Mucosa of descending colon (tissue), 3 donors: ENCODE measurements around the gene NAA80. TPM values are rescaled to one million over a fixed set of nuclear protein-coding genes. Genes with fewer than 3 reads are reported as not detected.

Experiments used
- ATAC-seq: fragments of 200-7000 bp; cut with Tn5 transposase; one replicate; pipeline ENCODE4 v1.9.1; 2020; ENCODE audit warnings: mild to moderate bottlenecking, moderate library complexity
- DNase-seq, 3 donors: peaks; one replicate each; pipeline ENCODE4 v3.0.0-alpha.2; 2020
- H3K36me3 ChIP-seq: fragments of 200-600 bp; one replicate; pipeline ENCODE4 v1.8.0; 2021; ENCODE audit warnings: low read depth, mild to moderate bottlenecking
- H3K4me1 ChIP-seq: fragments of 200-600 bp; one replicate; pipeline ENCODE4 v1.8.0; 2021; ENCODE audit warnings: low read depth, mild to moderate bottlenecking
- H3K4me3 ChIP-seq: fragments of 200-600 bp; one replicate; pipeline ENCODE4 v1.8.0; 2021; ENCODE audit warnings: mild to moderate bottlenecking
- H3K9me3 ChIP-seq: fragments of 200-600 bp; one replicate; pipeline ENCODE4 v1.8.0; 2021; ENCODE audit warnings: mild to moderate bottlenecking
- intact Hi-C, 2 donors: fragments of 100-400 bp; cut with DNase I in 1 of 2; cut with micrococcal nuclease in 1 of 2; formaldehyde crosslinking; loops; one replicate each; pipeline versions ENCODE4 v1.11.0 to v1.11.1; 2022; cut with DNase I, micrococcal nuclease
- total RNA-seq, 3 donors: library from RNA; stranded (reverse); fragmentation: NEBNext Ultra II Directional in 2 of 3; extraction: Animal tissue kit (Norgen Biotek cat#: 25700) in 2 of 3; gene quantifications; one replicate each; pipeline versions ENCODE4 v1.2.1 to v1.2.4, GENCODE V29; 2021 to 2023
- TF ChIP-seq, protein P1 (sequence below): fragments of 200-600 bp; IDR thresholded peaks from one replicate; pipeline ENCODE4 v1.8.0; 2022; ENCODE audit warnings: antibody characterized with exemption, mild to moderate bottlenecking
- donor health status: DM: no; HTN: no; CAD: no; lungs with moderate emphysema.
- donor health status: DM: no; HTN: no; CAD: no.
- donor health status: DM: no; HTN: yes; CAD: no.

NAA80 gene
- total RNA-seq, 3 donors from 2014 or later: 7.0 to 10.1 (median 8.4) TPM

DNA sequence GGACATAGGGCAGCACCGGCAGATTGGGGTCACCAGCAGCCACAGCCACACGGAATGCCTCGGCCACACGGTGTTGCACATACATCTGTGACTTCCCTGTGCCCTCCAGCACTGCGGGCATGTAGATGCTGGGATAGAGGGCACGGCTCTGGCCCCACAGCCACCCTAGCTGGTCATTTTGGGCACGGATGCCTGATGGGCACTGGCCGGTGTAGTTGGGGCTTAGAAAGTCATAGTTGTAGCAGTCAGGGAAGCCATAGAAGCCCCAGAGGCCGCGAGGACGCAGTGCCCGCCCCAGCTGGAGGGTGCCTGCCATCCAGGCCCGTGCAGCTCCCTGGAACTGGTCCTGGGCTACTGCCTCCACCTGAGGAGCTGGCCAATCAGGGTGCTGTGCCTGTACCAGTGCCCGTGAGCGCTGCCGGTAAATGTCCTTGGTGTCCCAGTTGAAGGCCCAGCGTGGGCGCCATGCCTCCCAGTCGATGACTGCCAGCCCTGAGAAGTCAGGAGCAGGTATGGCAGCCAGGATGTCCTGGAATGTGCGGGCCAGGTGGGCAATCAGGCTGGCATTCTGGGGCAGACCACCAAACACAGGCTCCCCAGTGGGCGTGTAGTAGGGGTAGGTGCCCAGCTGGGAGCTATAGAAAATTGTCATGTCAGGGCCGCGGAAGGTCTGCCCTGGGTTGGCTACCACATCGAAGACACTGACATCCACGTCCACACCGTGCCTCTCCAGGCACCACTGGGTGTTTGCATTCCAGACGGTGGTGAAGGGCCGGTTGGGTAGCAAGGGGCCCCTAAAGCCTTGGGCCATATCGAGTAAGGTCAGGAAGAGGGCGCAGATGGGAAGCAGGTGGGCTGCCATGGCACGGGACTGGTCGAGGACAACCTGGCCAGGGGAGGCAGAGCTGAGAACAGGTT lies 3.1 kb upstream of the NAA80 start:
- ATAC-seq: no peak
- TF ChIP-seq, protein P1, sequence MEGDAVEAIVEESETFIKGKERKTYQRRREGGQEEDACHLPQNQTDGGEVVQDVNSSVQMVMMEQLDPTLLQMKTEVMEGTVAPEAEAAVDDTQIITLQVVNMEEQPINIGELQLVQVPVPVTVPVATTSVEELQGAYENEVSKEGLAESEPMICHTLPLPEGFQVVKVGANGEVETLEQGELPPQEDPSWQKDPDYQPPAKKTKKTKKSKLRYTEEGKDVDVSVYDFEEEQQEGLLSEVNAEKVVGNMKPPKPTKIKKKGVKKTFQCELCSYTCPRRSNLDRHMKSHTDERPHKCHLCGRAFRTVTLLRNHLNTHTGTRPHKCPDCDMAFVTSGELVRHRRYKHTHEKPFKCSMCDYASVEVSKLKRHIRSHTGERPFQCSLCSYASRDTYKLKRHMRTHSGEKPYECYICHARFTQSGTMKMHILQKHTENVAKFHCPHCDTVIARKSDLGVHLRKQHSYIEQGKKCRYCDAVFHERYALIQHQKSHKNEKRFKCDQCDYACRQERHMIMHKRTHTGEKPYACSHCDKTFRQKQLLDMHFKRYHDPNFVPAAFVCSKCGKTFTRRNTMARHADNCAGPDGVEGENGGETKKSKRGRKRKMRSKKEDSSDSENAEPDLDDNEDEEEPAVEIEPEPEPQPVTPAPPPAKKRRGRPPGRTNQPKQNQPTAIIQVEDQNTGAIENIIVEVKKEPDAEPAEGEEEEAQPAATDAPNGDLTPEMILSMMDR: no peak
- Histone ChIP-seq H3K36me3 (peaks cover 6% of the 10 kb centered on the region), H3K4me3 (no peak overlapping the region), H3K9me3 (peaks cover 4% of the 10 kb centered on the region), H3K4me1 (peaks cover 14% of the 10 kb centered on the region)
- peak in 2 of 3 donors; percentile 41 to 57 for DNase-seq
- intact Hi-C loops: no loop called here

DNA sequence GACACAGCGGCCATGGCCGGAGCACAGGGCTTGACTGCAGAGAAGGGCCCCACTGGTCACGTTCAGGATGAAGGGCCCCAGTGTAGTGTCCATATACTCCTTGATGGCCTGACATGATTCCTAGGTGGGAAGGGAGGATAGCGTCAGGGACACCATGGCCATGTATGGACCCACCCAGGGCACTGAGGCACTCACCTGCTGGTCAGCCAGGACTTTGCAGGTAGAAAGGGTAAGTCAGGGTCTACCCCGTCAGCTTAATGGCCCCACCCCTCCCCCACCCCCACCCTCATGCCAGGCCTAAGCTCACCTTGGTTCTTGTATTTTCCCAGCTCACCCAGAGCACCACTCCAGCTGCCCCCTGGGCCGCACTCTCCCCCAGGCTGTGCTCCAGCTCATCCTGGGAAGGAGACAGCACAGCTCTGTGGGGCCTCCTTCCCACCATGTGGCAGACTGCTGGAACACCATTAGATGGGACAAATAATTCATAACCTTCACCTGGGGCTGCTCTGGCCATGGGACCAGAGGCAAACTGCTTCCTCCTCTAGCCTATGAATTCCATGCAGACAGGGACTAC lies 1.6 kb upstream of the NAA80 start:
- H3K4me3 ChIP-seq: no peak overlapping the region
- TF ChIP-seq, protein P1: no peak
- DNase-seq (peak in 1 of 3 donors; percentile 47), ATAC-seq (no peak)
- peaks cover 6% of the 10 kb centered on the region for H3K36me3 ChIP-seq
- intact Hi-C loops: no loop called here
- peaks cover 14% of the 10 kb centered on the region for H3K4me1 ChIP-seq
- no peaks in the 10 kb centered on the region for H3K9me3 ChIP-seq

- ATAC-seq: peak; percentile 2
- Histone ChIP-seq H3K4me1 (peaks cover 14% of the 10 kb centered on the region), H3K9me3 (no peaks in the 10 kb centered on the region), H3K4me3 (peak overlapping the region; percentile 13), H3K36me3 (peaks cover 6% of the 10 kb centered on the region)
- DNase-seq: peak; percentile 52 to 72 (median 62)
- TF ChIP-seq, protein P1: no peak
- intact Hi-C loops: no loop called here
Observed at GRCh38 chr3:50299929-50300680, 900 bp upstream of the NAA80 start.

DNA sequence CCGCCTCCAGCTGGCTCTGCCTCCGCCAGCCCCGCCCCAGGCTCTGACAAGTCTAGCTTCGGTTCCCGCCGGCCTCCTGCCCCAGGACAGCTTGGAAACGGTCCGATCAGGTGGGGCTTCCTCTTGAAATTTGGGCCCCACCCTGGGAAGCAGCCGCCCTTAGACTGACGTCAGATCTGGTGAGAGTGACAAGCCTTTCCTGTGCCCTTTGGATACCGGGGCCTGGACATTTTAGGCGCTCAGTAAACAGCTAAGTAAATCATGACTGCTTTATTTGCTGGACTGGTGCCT lies 378 bp upstream of the NAA80 start:
- no peak for DNase-seq
- intact Hi-C loops: no loop called here
- H3K4me1 ChIP-seq: peaks cover 14% of the 10 kb centered on the region
- TF ChIP-seq, protein P1: no peak
- peak overlapping the region; percentile 13 for H3K4me3 ChIP-seq
- no peak for ATAC-seq
- H3K9me3 ChIP-seq: no peaks in the 10 kb centered on the region
- peaks cover 6% of the 10 kb centered on the region for H3K36me3 ChIP-seq

- Histone ChIP-seq H3K4me1 (peaks cover 14% of the 10 kb centered on the region), H3K4me3 (no peak overlapping the region), H3K36me3 (peaks cover 6% of the 10 kb centered on the region), H3K9me3 (no peaks in the 10 kb centered on the region)
- intact Hi-C loops: no loop called here
- TF ChIP-seq, protein P1: no peak
- DNase-seq (peak in 1 of 3 donors; percentile 55), ATAC-seq (no peak)
Observed at GRCh38 chr3:50297896-50298725, 1.1 kb downstream of the NAA80 start.
